Raji (cell line): ENCODE results near the gene PDE8B.

Source experiments
- POLR2A ChIP-seq: IDR thresholded peaks from 2 replicates; pipeline ENCODE4 v1.6.1; 2011; ENCODE audit warnings: low read depth, low read length, control low read depth; ENCODE audit not compliant: insufficient read depth

PDE8B gene

GRCh38 chr5:77211691-77212047, 1.2 kb downstream of the PDE8B start:
- TF ChIP-seq POLR2A: no peak

GRCh38 chr5:77213601-77214000, 3.1 kb downstream of the PDE8B start:
- TF ChIP-seq POLR2A: no peak

GRCh38 chr5:77214151-77214550, 3.7 kb downstream of the PDE8B start:
- TF ChIP-seq POLR2A: no peak

- TF ChIP-seq POLR2A: no peak
Measured at GRCh38 chr5:77218263-77218662, 7.8 kb downstream of the PDE8B start.

GRCh38 chr5:77221115-77221514, 10.6 kb downstream of the PDE8B start:
- TF ChIP-seq POLR2A: no peak

GRCh38 chr5:77222722-77223121, 12.2 kb downstream of the PDE8B start:
- TF ChIP-seq POLR2A: no peak

- TF ChIP-seq POLR2A: no peak
Measured at GRCh38 chr5:77223653-77224052, 13.2 kb downstream of the PDE8B start.

- TF ChIP-seq POLR2A: no peak
Measured at GRCh38 chr5:77224672-77225355, 14.3 kb downstream of the PDE8B start.

- TF ChIP-seq POLR2A: no peak
Measured at GRCh38 chr5:77225531-77225930, 15.1 kb downstream of the PDE8B start.

GRCh38 chr5:77229887-77230286, 19.4 kb downstream of the PDE8B start:
- TF ChIP-seq POLR2A: no peak

GRCh38 chr5:77230727-77231470, 20.4 kb downstream of the PDE8B start:
- TF ChIP-seq POLR2A: no peak

GRCh38 chr5:77231471-77232138, 21.1 kb downstream of the PDE8B start:
- no peak for TF ChIP-seq POLR2A

- no peak for TF ChIP-seq POLR2A
Measured at GRCh38 chr5:77232574-77233358, 22.3 kb downstream of the PDE8B start.

- TF ChIP-seq POLR2A: no peak
Measured at GRCh38 chr5:77235846-77236721, 25.6 kb downstream of the PDE8B start.
